Hepatic stellate cell (primary cell): ENCODE results near the gene MRPL2.

Source experiments
- DNase-seq: peaks from one replicate; pipeline ENCODE4 v3.0.0; 2011; ENCODE audit warnings: low spot score

The MRPL2 gene

DNA sequence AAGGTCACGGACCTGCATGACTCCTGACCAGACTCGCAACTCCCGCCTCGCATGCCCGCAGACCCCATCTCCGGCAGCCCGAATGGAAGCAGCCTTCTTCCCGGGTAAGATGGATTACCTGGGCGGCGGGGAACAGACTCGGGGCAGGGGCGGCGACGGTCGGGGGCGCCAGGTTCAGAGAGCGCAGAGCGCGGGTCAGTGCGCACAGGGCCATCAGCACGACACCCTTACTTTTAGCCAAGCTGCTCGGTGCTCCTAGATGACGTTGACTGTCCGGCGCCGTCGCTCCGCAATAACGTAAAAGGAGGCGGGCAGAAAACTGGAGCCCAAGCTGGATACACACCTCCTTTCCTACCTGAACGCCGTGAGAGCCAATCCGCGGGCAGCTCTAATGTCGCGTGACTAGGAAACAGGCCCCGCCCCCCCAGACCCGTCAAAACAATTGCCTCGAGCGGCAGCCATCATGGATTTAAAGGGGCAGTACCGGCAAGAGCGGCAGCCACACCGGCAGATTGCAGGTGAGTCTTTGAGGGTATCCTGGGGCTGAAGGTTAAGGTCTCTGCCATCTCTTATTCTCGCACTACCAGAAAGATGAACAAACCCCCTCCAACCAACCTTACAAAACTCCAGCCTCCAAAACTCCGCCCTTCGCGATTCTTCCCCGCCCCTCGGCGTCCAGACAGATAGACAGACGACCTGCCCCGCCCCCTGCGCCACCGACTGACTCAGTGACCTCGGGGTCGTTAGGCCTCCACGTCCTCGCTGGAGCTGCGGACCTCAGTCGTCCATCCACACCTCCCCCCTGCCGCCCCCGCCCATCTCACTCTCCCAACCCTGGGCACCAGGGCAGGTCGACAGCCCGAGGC is at the start of gene MRPL2, which contains the start of gene KLC4:
Gene MRPL2 (minus strand): TSS at position 267 of the 866 bp plus-strand sequence. CDS start 53 bp downstream, at position 214.
Gene KLC4 (plus strand): TSS at position 464 of the 866 bp plus-strand sequence. CDS start 1,705 bp downstream, outside the sequence.
- DNase-seq: peak; percentile 100

GRCh38 chr6:43107344-43108062 is 48.3 kb upstream of the MRPL2 start:
- no peak for DNase-seq

DNA sequence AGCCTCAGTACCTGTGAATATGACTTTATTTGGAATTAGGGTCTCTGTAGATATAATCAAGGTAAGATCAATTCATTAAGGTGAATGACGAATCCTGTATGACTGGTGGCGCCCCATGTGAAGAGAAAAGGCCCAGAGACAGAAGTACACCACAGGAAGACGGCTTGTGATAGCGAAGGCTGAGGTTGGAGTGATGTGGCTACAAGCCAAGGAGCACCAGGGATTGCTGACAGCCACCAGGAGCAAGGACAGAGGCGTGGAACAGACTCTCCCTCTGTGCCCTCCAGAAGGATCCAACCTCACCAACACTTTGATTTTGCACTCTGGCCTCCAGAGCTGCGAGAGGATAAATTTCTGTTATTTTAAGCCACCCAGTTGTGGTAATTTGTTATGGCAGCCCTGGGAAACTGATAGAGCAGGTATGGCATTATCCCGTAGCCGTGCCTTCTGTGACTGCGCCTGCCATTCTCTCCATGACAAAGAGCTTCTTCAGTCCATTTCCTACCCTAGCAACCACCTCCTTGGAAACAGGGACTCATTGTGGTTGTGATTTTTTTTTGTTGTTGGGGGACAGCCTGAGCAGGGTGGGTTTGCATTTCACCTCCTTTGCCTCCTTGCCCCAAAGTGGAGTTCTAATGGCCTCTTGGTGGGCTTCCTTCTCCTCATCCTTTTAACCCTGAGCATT is 46.4 kb upstream of the MRPL2 start:
- no peak for DNase-seq

DNA sequence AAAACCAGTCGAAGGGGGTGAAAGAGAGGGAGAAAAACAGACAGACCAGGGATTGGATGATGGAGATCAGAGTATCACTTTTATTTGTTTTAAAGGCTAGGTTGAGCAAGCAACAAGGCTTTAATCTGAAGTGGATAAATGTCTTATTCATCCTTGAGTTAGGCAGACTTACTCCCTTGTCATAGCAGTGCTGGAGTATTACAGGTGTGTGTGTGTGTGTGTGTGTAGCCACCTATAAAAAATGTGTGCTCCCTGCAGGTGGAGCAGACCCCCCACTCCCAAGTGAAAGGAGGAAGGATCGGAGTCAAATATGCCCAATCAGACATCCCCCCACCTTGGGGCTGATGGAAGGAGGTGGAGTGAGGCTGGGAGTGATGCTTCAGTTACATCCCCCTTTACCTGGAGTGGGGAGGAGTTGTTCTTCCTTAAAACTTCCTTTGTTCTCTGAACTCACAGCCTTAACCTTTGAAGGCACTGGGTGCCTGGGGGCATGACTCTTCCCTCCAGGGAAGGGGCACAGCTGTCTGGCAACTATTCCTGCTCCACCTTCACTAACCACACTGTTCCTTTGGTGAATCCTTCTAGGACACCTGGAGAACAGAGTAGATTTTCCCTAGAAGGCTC is 44.1 kb upstream of the MRPL2 start:
- no peak for DNase-seq

DNA sequence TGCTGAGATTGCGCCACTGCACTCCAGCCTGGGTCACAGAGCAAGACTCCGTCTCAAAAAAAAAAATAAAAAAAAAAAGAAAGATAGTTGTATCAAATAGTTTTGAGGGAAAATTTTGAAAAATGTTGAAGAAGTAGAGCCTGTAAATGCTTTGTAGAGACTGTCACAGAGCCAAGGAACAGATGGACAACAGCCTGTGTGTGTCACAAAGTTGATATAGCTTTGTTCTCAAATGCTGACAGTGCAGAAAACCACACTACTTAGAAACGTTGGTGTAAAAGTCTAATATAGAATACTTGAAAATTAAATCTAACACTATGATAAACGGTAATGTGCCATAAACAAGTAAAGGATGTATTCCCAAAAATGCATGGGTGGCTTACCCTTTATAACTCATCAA is 42.3 kb upstream of the MRPL2 start:
- DNase-seq: no peak

DNA sequence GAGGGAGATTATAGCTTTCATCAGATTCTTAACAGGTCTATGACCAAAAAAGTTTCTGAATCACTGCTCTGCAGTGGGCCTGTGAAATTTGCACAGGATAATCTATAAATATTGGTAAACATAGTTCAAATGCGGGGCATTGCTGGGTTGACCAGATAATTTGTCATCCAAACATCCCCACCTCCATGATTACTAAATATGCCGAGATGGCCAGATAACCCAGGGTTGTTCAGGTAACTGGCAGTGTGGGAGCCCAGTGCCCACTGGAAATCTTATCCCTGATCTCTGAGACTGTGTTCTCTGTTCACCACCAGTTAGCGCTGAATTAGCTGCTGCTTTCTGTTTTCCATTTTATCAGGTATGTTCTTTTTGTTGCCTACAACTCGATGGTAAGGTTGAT is 38.3 kb upstream of the MRPL2 start:
- DNase-seq: no peak

- no peak for DNase-seq
Measured at GRCh38 chr6:43097098-43097489, 37.9 kb upstream of the MRPL2 start.

GRCh38 chr6:43096451-43097097 is 37.3 kb upstream of the MRPL2 start:
- peak; percentile 75 for DNase-seq

GRCh38 chr6:43095939-43096338 is 36.7 kb upstream of the MRPL2 start:
- DNase-seq: no peak

GRCh38 chr6:43093436-43094289 is 34.4 kb upstream of the MRPL2 start:
- peak; percentile 69 for DNase-seq

DNA sequence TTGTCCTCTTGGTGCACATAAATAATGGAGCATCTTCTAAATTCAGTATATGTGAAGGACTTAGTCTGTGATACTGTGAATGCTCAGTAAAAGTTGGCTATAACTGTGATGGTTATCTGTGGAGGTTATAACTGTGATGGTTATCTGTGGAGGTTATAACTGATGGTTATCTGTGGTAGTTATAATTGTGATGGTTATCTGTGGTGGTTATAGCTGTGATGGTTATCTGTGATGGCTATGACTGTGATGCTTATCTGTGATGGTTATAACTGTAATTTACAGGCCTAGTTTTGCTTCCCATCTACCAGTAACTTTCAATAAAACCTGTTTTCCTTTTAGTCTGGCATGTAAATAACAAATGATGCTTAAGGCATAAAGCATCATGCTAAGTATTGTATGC is 33.4 kb upstream of the MRPL2 start:
- no peak for DNase-seq

GRCh38 chr6:43091436-43091991 is 32.3 kb upstream of the MRPL2 start:
- DNase-seq: no peak

DNA sequence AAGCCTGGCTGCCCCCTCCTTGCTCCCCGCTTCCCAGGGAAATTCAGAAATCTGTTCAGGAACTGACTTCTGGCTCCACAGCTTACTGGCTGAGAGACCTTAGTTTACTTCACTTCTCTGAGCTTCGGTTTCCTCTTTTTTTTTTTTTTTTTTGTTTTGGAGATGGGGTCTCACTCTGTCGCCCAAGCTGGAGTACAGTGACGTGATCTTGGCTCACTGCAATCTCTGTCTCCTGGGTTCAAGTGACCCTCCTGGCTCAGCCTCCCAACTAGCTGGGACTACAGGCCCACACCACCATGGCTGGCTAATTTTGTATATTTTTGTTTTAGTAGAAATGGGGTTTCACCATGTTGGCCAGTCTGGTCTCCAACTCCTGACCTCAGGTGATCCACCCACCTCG is 31.8 kb upstream of the MRPL2 start:
- no peak for DNase-seq

DNA sequence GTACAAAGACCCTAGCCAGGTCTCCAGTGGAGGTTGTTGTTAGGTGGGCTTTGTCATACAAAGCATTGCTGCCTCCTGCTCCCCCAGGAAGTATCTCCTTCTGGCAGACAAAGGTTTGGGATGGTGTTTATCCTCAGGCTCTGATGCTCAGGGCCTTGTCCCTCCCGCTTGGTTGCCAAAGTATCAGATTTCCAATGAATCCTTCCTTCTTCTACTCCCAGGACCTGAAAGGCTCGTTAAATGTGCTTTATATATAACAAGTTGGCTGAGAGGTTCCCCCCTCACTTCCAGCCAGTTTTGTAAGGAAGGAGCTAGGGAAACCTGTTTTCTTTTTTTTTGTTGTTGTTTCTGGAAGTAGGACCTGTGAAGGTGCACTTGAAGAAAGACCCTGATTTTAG is 31.3 kb upstream of the MRPL2 start:
- DNase-seq: no peak

DNA sequence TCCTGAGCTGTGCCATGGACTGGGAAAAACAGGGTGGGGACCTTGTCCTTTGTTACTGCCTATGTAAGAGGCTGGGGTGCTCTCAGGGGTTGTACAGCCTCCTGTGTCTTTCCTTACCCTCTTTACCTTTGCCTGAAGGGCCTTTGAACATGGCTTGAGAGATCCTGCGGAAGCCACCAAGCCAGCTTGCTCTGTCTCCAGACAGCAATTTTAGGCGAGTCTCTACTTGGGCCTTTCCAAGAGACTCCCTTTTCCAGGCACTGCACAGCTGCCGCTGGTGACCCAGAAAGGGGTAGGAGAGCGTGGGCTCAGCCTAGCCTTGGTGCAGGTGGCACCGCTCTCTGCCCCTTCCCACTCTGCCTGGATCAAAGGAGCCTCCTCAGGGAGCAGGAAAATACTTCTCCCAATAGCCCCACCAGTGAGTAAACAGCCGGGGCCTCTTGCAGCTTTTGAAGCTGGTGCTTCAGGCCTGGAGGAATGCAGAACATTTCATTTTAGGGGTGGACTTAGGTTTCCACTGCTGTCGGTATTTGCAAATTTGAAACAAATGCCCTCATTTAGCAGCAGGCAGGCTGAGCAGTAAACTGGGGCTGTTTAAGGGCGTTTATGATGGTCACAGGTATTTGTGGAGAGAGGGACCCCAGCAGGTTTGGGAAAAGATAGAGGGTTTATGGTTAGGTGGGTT is 30.8 kb upstream of the MRPL2 start:
- no peak for DNase-seq

- no peak for DNase-seq
Measured at GRCh38 chr6:43089467-43089866, 30.2 kb upstream of the MRPL2 start.

- no peak for DNase-seq
Measured at GRCh38 chr6:43088654-43089056, 29.4 kb upstream of the MRPL2 start.

GRCh38 chr6:43086022-43086658 is 26.9 kb upstream of the MRPL2 start:
- DNase-seq: no peak
